AML-193 (cell line): Measurements from ENCODE around the gene BIN2.

Experiments
- DNase-seq, 2 experiments: peaks; one replicate each; lab custom pipeline; 2025; lab: John Stamatoyannopoulos, UW

Gene BIN2

GRCh38 chr12:51323966-51324895 lies at the start of gene BIN2:
TSS of gene BIN2 (minus strand) at chr12:51324174. CDS start at chr12:51324102, 72 bp downstream.
- peak; percentile 35 for DNase-seq

- peak in 1 of 2 experiments; percentile 4 for DNase-seq
Measured at GRCh38 chr12:51373187-51373586, 49.2 kb upstream of the BIN2 start.

GRCh38 chr12:51372021-51372420 lies 48.0 kb upstream of the BIN2 start:
- no peak for DNase-seq

GRCh38 chr12:51371295-51371953 lies 47.5 kb upstream of the BIN2 start:
- no peak for DNase-seq

GRCh38 chr12:51370667-51371066 lies 46.7 kb upstream of the BIN2 start:
- DNase-seq = no peak

- no peak for DNase-seq
Measured at GRCh38 chr12:51369581-51369980, 45.6 kb upstream of the BIN2 start.

GRCh38 chr12:51368640-51369517 lies 44.9 kb upstream of the BIN2 start:
- DNase-seq = peak; percentile 84 to 90

GRCh38 chr12:51365276-51365675 lies 41.3 kb upstream of the BIN2 start:
- no peak for DNase-seq

- DNase-seq = no peak
Measured at GRCh38 chr12:51364001-51364400, 40.0 kb upstream of the BIN2 start.

GRCh38 chr12:51362747-51363342 lies 38.9 kb upstream of the BIN2 start:
- DNase-seq = no peak

- DNase-seq = no peak
Measured at GRCh38 chr12:51362307-51362706, 38.3 kb upstream of the BIN2 start.

- no peak for DNase-seq
Measured at GRCh38 chr12:51361161-51362016, 37.4 kb upstream of the BIN2 start.

GRCh38 chr12:51360315-51360714 lies 36.3 kb upstream of the BIN2 start:
- no peak for DNase-seq

GRCh38 chr12:51359851-51360250 lies 35.9 kb upstream of the BIN2 start:
- DNase-seq = no peak

- no peak for DNase-seq
Measured at GRCh38 chr12:51358496-51358895, 34.5 kb upstream of the BIN2 start.

- DNase-seq = no peak
Measured at GRCh38 chr12:51357374-51358047, 33.5 kb upstream of the BIN2 start.

- DNase-seq = peak; percentile 46 to 52
Measured at GRCh38 chr12:51351913-51352532, 28.0 kb upstream of the BIN2 start.

- DNase-seq = no peak
Measured at GRCh38 chr12:51349026-51349425, 25.1 kb upstream of the BIN2 start.

- DNase-seq = no peak
Measured at GRCh38 chr12:51348116-51348515, 24.1 kb upstream of the BIN2 start.

- DNase-seq = no peak
Measured at GRCh38 chr12:51346581-51346980, 22.6 kb upstream of the BIN2 start, which contains the start of gene CELA1. TSS of gene CELA1 (minus strand) at chr12:51346679. CDS start at chr12:51346638, 41 bp downstream.
